IPS-15b (cell line): ENCODE results near the gene SRGAP2C.
"Not testable (repeated sequence)": the region's sequence is repeated elsewhere in the genome, so short reads cannot be mapped to it uniquely, and the experiment has no call there.

Experiments
- H3K27me3 ChIP-seq: one replicate; pipeline ENCODE4 v1.6.1; 2013; ENCODE audit warnings: low read length; ENCODE audit not compliant: control insufficient read depth, insufficient read depth
- H3K36me3 ChIP-seq: one replicate; pipeline ENCODE4 v1.6.1; 2013; ENCODE audit warnings: low read length; ENCODE audit not compliant: control insufficient read depth, insufficient read depth
- H3K4me1 ChIP-seq: one replicate; pipeline ENCODE4 v1.6.1; 2013; ENCODE audit warnings: mild to moderate bottlenecking, low read length; ENCODE audit not compliant: control insufficient read depth, insufficient read depth
- H3K4me3 ChIP-seq: one replicate; pipeline ENCODE4 v1.5.1; 2013; ENCODE audit warnings: low read depth, low read length
- H3K9ac ChIP-seq: one replicate; pipeline ENCODE4 v1.6.1; 2013; ENCODE audit warnings: low read depth, mild to moderate bottlenecking, low read length
- H3K9me3 ChIP-seq: one replicate; pipeline ENCODE4 v1.6.1; 2013; ENCODE audit warnings: mild to moderate bottlenecking, low read length; ENCODE audit not compliant: control insufficient read depth, insufficient read depth

The SRGAP2C gene

GRCh38 chr1:121215699-121216417 is 31.1 kb downstream of the SRGAP2C start:
- H3K9ac ChIP-seq, H3K4me1 ChIP-seq, H3K9me3 ChIP-seq, H3K36me3 ChIP-seq, H3K4me3 ChIP-seq, H3K27me3 ChIP-seq: not testable (repeated sequence)

- H3K9ac ChIP-seq, H3K36me3 ChIP-seq, H3K4me1 ChIP-seq, H3K27me3 ChIP-seq, H3K4me3 ChIP-seq, H3K9me3 ChIP-seq: not testable (repeated sequence)
Observed at GRCh38 chr1:121216676-121217075, 31.9 kb downstream of the SRGAP2C start.

- H3K36me3 ChIP-seq, H3K9ac ChIP-seq, H3K9me3 ChIP-seq, H3K4me1 ChIP-seq, H3K27me3 ChIP-seq, H3K4me3 ChIP-seq: not testable (repeated sequence)
Observed at GRCh38 chr1:121221770-121222169, 37.0 kb downstream of the SRGAP2C start.

GRCh38 chr1:121224714-121225113 is 39.9 kb downstream of the SRGAP2C start:
- H3K4me3 ChIP-seq, H3K9ac ChIP-seq, H3K4me1 ChIP-seq, H3K9me3 ChIP-seq, H3K36me3 ChIP-seq, H3K27me3 ChIP-seq: not testable (repeated sequence)

- H3K9me3 ChIP-seq, H3K27me3 ChIP-seq, H3K36me3 ChIP-seq, H3K4me3 ChIP-seq, H3K9ac ChIP-seq, H3K4me1 ChIP-seq: not testable (repeated sequence)
Observed at GRCh38 chr1:121226295-121226904, 41.6 kb downstream of the SRGAP2C start.

- H3K4me3 ChIP-seq, H3K4me1 ChIP-seq, H3K36me3 ChIP-seq, H3K27me3 ChIP-seq, H3K9me3 ChIP-seq, H3K9ac ChIP-seq: not testable (repeated sequence)
Observed at GRCh38 chr1:121226925-121227324, 42.1 kb downstream of the SRGAP2C start.

- not testable (repeated sequence) for H3K9me3 ChIP-seq, H3K4me3 ChIP-seq, H3K4me1 ChIP-seq
Observed at GRCh38 chr1:121227544-121228330, 43.0 kb downstream of the SRGAP2C start.

GRCh38 chr1:121230636-121231035 is 45.9 kb downstream of the SRGAP2C start:
- not testable (repeated sequence) for H3K27me3 ChIP-seq, H3K4me1 ChIP-seq, H3K4me3 ChIP-seq, H3K36me3 ChIP-seq, H3K9ac ChIP-seq, H3K9me3 ChIP-seq

More at GRCh38 chr1:121227544-121228330, 43.0 kb downstream of the SRGAP2C start:
- H3K27me3 ChIP-seq, H3K9ac ChIP-seq, H3K36me3 ChIP-seq: not testable (repeated sequence)

- not testable (repeated sequence) for H3K9me3 ChIP-seq, H3K27me3 ChIP-seq, H3K36me3 ChIP-seq, H3K4me3 ChIP-seq, H3K4me1 ChIP-seq, H3K9ac ChIP-seq
Observed at GRCh38 chr1:121232445-121233125, 47.8 kb downstream of the SRGAP2C start.

- not testable (repeated sequence) for H3K36me3 ChIP-seq, H3K27me3 ChIP-seq, H3K4me1 ChIP-seq, H3K9me3 ChIP-seq, H3K4me3 ChIP-seq, H3K9ac ChIP-seq
Observed at GRCh38 chr1:121234090-121234759, 49.5 kb downstream of the SRGAP2C start.

GRCh38 chr1:121238384-121238783 is 53.6 kb downstream of the SRGAP2C start:
- H3K9ac ChIP-seq, H3K36me3 ChIP-seq, H3K4me1 ChIP-seq, H3K9me3 ChIP-seq, H3K4me3 ChIP-seq, H3K27me3 ChIP-seq: not testable (repeated sequence)
